Activated naive CD8-positive, alpha-beta T cell treated with anti-CD3 and anti-CD28 coated beads, Interleukin-2, amount 10 ng/mL, durations not matched to agents 7 days and 5 days (primary cell): ENCODE results near the gene SNX4. TPM values are rescaled to one million over a fixed set of nuclear protein-coding genes. Genes with fewer than 3 reads are reported as not detected.
"Not testable (repeated sequence)": the region's sequence is repeated elsewhere in the genome, so short reads cannot be mapped to it uniquely, and the experiment has no call there.

Source experiments
- ATAC-seq: fragments of 150-1000 bp; cut with Tn5 transposase; one replicate; pipeline ENCODE4 v1.10.0; 2021; ENCODE audit warnings: low read depth, moderate library complexity
- POLR2A ChIA-PET: fragments of 350-600 bp; sonication (Branson Sonifier 250); formaldehyde crosslinking; loops from one replicate; lab custom pipeline; 2021; ENCODE audit warnings: antibody characterized with exemption; lab: Charles Lee
- DNase-seq: peaks from one replicate; pipeline ENCODE4 v3.0.0; 2021
- H3K27ac Mint-ChIP-seq: one replicate; pipeline ENCODE4 v1.8.0; 2022; ENCODE audit warnings: mild to moderate bottlenecking, mixed read lengths
- H3K27me3 Mint-ChIP-seq: one replicate; pipeline ENCODE4 v1.8.0; 2022; ENCODE audit warnings: mild to moderate bottlenecking, moderate library complexity, mixed read lengths
- H3K36me3 Mint-ChIP-seq: one replicate; pipeline ENCODE4 v1.8.0; 2021; ENCODE audit warnings: mild to moderate bottlenecking, mixed read lengths
- H3K4me1 Mint-ChIP-seq: one replicate; pipeline ENCODE4 v1.8.0; 2021; ENCODE audit warnings: mixed read lengths
- H3K4me3 Mint-ChIP-seq: one replicate; pipeline ENCODE4 v1.8.0; 2022; ENCODE audit warnings: mild to moderate bottlenecking, moderate library complexity, mixed read lengths
- H3K9me3 Mint-ChIP-seq: one replicate; pipeline ENCODE4 v1.8.0; 2021; ENCODE audit warnings: mixed read lengths
- total RNA-seq, 2 experiments: library from RNA; stranded (reverse); gene quantifications; one replicate each; pipeline ENCODE4 v1.2.3, GENCODE V29; 2021

Gene SNX4
- total RNA-seq, 2 experiments from 2014 or later = 31.3 to 31.6 TPM

DNA sequence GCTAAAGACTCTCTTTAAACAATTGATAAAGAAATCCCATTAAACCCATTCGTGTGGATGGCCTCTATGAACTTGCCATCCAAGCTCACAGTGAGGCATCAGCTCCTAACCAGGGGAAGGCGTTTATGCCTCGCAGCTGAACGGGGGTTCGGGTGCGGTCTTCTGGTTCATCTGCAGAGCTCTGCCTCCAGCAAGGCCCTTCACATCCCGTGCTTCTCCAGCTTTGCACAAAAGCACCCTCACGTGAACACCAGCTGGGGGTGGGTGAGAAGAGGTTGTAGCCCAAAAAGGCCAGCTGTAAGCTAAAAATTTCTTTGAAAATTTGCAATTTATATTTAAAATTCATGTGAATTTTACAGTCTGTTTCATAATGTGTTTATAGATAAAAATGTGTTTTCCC, 105.3 kb downstream of the SNX4 start:
- H3K4me3 Mint-ChIP-seq = no peak overlapping the region
- no peak for ATAC-seq
- peaks cover 23% of the 10 kb centered on the region for H3K27me3 Mint-ChIP-seq
- POLR2A ChIA-PET = no interaction called here
- no peak for DNase-seq
- peaks cover 1% of the 10 kb centered on the region for H3K4me1 Mint-ChIP-seq
- H3K36me3 Mint-ChIP-seq = no peaks in the 10 kb centered on the region
- H3K9me3 Mint-ChIP-seq = peaks cover 6% of the 10 kb centered on the region
- H3K27ac Mint-ChIP-seq = no peak overlapping the region

DNA sequence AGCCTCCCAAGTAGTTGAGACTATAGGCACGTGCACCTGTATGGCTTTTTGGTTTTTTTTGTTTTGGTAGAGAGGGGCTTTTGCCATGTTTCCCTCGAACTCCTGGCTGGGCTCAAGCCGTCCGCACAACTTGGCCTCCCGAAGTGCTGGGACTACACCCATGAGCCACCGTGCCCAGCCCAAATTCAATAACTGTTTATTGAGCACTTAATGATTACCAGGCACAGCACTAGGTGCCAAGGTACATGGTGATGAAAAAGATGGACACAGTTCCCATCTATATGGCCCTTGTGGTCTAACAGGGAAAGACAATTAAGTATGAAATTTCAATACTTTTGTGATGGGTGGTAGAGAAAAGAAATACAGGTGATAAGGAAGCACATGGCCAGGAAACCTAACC, 109.1 kb downstream of the SNX4 start:
- POLR2A ChIA-PET = no interaction called here
- DNase-seq (no peak), ATAC-seq (no peak)
- no peak overlapping the region for H3K27ac Mint-ChIP-seq
- no peaks in the 10 kb centered on the region for H3K36me3 Mint-ChIP-seq
- peaks cover 30% of the 10 kb centered on the region for H3K27me3 Mint-ChIP-seq
- no peak overlapping the region for H3K4me3 Mint-ChIP-seq
- no peaks in the 10 kb centered on the region for H3K9me3 Mint-ChIP-seq
- peaks cover 4% of the 10 kb centered on the region for H3K4me1 Mint-ChIP-seq

DNA sequence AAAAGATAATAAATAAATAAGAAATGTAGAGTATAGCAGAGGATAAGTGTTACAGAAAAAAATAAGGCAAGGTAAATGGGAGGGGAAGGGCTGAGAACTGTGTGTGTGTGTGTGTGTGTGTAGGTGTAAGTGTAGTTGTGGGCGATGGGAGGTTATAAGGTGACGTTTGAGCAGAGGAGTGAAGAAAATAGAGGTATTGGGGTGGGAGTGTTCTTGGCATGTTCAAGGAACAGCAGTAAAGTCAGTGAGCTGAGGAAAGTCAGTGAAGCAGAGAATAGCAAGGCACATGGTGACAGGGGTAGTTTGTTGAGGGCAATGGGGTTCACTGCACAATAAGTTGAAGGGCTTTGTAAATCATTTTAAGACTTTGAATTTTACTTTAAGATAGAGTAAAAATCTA, 113.9 kb downstream of the SNX4 start:
- Mint-ChIP-seq H3K27ac (no peak overlapping the region), H3K9me3 (peaks cover 6% of the 10 kb centered on the region), H3K4me1 (peaks cover 4% of the 10 kb centered on the region), H3K4me3 (no peak overlapping the region), H3K36me3 (peaks cover 3% of the 10 kb centered on the region), H3K27me3 (peaks cover 15% of the 10 kb centered on the region)
- ATAC-seq (no peak), DNase-seq (no peak)
- POLR2A ChIA-PET = interaction anchor here (0.7 kb wide), 1 partner anchor 29 kb away, joined by 4 read pairs; no protein-coding TSS in a partner anchor

DNA sequence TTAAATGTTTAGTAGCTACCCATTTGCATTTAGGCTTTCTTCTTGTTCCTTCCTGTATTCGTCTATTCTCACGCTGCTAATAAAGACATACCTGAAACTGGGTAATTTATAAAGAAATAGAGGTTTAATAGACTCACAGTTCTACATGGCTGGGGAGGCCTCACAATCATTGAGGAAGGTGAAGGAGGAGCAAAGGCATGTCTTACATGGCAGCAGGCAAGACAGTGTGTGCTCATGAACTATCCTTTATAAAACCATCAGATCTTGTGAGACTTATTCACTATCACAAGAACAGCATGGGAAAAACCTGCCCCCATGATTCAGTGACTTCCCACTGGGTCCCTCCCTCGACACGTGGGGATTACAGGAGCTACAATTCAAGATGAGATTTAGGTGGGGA, 114.5 kb downstream of the SNX4 start:
- POLR2A ChIA-PET, ATAC-seq, H3K27ac Mint-ChIP-seq: not testable (repeated sequence)

DNA sequence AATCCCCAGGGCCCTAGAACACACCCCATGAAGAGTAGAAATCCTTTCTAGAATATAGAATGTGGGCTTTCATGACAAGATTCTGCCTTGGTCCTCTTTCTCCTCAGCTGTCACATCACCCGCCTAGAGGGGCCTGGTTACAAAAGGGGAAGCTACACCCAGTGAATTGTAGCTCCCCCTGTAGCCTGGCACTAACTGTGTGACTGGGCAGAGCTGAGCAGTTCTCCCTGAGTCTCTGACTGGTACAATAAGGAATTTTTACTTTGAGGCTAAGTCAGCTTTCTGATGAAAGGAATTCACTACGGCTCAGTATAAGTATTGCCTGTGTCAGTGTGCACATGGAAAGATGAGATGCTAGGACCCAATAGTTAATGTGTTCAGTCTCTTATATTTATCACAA, 116.2 kb downstream of the SNX4 start:
- no peak for ATAC-seq
- H3K9me3 Mint-ChIP-seq = peaks cover 6% of the 10 kb centered on the region

More for the DNA sequence above, 114.5 kb downstream of the SNX4 start:
- DNase-seq, H3K4me3 Mint-ChIP-seq, H3K4me1 Mint-ChIP-seq, H3K36me3 Mint-ChIP-seq, H3K9me3 Mint-ChIP-seq: not testable (repeated sequence)
- H3K27me3 Mint-ChIP-seq = peaks cover 18% of the 10 kb centered on the region

DNA sequence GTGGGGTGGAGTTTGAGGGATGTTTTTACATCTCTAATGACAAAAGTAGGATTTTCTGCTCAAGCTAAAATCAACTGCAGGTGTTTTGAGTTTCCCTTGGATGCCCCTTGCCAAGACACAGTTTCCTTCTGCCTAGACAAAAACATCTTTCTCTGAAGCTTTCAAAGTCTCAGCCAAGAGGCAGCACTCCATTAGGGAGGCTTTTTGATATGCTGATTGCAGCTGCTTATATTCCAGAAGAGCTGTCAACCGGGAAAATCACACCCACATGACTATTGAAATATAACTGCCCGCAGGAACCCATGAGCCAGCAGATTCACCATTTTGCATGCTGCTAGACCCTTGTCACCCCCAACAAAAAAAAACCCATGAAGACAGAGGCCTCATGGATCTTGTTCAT, 117.4 kb downstream of the SNX4 start:
- Mint-ChIP-seq H3K27ac (no peak overlapping the region), H3K36me3 (peaks cover 3% of the 10 kb centered on the region), H3K9me3 (peaks cover 6% of the 10 kb centered on the region), H3K4me1 (peaks cover 4% of the 10 kb centered on the region), H3K27me3 (peaks cover 21% of the 10 kb centered on the region), H3K4me3 (no peak overlapping the region)
- DNase-seq (no peak), ATAC-seq (no peak)
- POLR2A ChIA-PET = no interaction called here

More for the DNA sequence above, 116.2 kb downstream of the SNX4 start:
- Mint-ChIP-seq H3K27ac (no peak overlapping the region), H3K4me1 (peaks cover 4% of the 10 kb centered on the region), H3K4me3 (no peak overlapping the region), H3K36me3 (peaks cover 3% of the 10 kb centered on the region), H3K27me3 (peaks cover 20% of the 10 kb centered on the region)
- POLR2A ChIA-PET = no interaction called here
- no peak for DNase-seq

DNA sequence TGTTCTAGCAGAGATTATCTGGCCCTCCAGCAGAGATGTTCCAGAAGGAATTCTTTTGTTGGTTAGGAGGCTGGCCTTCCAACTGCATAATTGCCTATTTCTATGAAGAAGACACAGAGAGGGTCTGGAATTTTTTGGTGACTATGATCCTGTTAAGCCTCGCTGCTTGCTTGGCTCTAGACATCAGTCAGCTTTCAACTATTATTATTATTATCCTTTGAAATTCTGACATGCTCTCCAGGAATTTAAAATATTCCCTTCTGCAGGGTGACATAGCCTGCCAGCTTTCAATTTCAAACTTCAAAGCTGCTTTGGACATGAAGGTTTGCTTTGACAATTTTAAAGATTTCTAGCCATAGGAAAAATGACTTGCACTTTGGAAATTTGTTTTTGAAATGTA, 118.6 kb downstream of the SNX4 start:
- H3K9me3 Mint-ChIP-seq = peaks cover 6% of the 10 kb centered on the region
- DNase-seq (no peak), ATAC-seq (no peak)
- H3K4me3 Mint-ChIP-seq = no peak overlapping the region
- POLR2A ChIA-PET = no interaction called here
- peaks cover 25% of the 10 kb centered on the region for H3K27me3 Mint-ChIP-seq
- H3K4me1 Mint-ChIP-seq = peaks cover 4% of the 10 kb centered on the region
- peaks cover 3% of the 10 kb centered on the region for H3K36me3 Mint-ChIP-seq
- H3K27ac Mint-ChIP-seq = no peak overlapping the region

DNA sequence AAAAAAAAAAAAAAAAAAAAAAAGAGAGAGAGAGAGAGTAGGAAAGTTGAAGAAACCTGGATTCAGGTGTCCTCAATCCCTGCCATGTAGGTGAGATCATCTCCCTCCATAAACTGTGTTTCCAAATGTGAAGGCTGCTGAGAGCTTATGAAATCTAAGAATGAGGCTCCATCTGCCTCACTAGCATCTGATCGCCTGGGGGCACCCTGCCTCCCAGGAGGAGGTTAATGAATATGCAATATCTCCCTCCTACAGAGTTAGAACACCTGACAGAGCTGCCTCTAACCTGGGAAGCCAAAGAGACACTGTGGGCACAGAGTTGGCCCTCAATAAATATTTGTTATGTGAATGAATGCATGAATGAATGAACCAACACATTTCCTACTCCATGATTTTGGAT, 121.0 kb downstream of the SNX4 start:
- H3K36me3 Mint-ChIP-seq = no peaks in the 10 kb centered on the region
- no peak overlapping the region for H3K27ac Mint-ChIP-seq
- H3K4me1 Mint-ChIP-seq = no peaks in the 10 kb centered on the region
- DNase-seq (no peak), ATAC-seq (no peak)
- H3K9me3 Mint-ChIP-seq = no peaks in the 10 kb centered on the region
- no peak overlapping the region for H3K4me3 Mint-ChIP-seq
- H3K27me3 Mint-ChIP-seq = peaks cover 28% of the 10 kb centered on the region
- POLR2A ChIA-PET = no interaction called here

Other genes with a start within 250 kb of the SNX4 start
- 10 to 100 TPM; 50.3 to 55.4 TPM for gene ZNF148, start 144.9 kb downstream of the SNX4 start, total RNA-seq
- gene OSBPL11, start 75.3 kb upstream of the SNX4 start, total RNA-seq = 10 to 100 TPM; 12.2 to 12.8 TPM